ENCODE measurements around the gene CRYBG2.
"Not testable (repeated sequence)": the region's sequence is repeated elsewhere in the genome, so short reads cannot be mapped to it uniquely, and the experiment has no call there.

CRYBG2 gene

DNA sequence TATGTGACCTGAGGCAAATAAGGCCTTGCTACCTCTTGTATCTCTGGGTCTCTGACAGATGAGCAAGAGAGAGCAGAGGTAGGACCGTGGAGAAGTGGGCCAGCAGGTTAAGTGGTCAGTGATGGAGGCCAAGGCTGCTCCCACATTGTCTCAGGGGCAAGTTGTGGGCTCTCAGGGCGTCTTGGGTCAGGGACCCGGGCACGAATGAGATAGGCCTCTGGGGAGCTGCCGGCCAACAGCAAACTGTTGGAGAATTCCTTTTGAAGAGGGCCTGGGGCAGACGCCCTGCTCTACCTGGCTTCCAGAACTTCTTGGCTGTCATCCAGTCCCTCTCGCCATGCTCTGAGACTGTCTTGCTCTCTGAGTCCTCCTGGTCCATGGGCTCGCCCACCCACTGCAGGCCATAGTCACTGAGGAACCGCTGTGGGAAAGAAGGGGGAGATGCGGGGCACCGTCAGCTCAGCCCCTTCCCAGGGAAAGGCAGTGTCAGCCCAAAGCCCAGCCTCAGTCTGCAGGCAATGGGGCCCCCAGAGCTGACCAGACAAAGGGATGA, 59.9 kb downstream of the CRYBG2 start:
- DNase-seq (ENCODE audit: low read depth in 2 of 2): no peak

DNA sequence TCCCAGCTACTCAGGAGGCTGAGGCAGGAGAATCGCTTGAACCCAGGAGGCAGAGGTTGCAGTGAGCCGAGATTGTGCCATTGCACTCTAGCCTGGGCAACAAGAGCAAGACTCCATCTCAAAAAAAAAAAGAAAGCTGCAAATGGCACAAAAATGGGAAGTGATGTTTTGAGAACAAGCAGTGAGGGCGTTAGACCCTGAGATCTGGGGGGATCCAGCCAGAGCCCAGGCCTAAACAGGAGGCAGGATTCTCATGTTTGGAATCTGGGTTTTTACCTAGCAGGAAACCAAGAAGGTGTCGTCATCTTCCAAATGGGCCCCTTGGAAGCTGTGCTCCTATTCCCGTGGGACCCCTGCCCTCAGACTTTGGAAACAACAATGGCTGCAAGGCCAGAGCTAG, 61.2 kb downstream of the CRYBG2 start:
- DNase-seq (ENCODE audit: low read depth in 2 of 2): not testable (repeated sequence)

DNA sequence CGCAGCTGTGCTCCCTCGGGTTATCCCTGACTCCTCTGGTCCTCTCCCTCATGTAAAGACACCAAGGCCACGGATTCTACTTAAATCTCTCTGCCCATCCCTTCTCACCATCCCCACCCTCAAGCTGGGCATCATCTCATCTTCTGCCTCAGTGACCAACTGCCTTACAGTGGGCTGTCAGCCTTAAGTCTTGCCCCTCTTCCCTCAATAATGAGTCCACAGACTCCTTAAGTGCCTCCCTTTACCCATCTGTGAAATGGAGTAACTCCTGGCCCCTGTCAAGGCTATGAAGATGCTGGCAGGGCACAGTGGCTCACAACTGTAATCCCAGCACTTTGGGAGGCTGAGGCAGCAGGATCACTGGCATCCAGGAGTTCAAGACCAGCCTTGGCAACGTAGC, 62.0 kb downstream of the CRYBG2 start:
- DNase-seq (ENCODE audit: low read depth in 2 of 2): no peak

DNA sequence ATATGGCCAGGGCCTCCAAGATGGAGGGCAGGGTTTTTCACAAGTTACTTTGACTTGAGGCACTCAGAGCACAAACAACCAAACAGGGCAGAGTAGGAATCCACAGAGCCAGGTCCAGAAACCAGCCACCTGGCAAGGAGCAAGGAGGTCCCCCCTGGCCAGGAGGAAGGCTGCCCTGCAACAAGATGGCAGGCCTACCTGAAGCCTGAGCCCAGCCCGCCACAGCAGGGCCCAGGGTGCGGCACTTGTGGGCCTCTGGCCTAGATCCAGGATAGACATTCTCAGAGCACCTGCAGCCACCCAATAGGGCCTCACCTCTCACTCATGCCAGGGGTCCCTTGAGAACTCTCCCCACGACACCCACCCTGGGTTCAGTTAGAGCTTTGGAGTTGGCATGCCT, 62.5 kb downstream of the CRYBG2 start:
- no peak for DNase-seq (ENCODE audit: low read depth in 2 of 2)

DNA sequence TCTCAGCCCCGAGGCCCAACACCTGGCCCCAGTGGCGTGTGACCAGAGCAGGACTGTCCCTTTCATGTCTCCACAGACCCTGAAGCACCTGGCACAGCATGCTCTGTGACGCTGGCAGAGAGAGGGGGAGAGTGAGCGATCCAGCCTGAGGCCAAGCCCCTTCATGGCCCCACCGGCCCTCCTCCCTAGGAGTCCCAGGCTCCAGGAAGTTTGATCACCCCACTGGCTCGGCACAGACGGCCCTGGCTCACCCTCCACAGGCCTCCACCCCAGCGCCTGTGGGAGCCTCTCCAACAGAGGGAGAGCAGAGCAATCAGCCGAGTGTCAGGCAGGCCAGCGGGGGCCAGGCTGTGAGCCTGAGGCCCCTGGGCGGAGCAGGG, 63.1 kb downstream of the CRYBG2 start:
- DNase-seq (ENCODE audit: low read depth in 2 of 2): no peak

DNA sequence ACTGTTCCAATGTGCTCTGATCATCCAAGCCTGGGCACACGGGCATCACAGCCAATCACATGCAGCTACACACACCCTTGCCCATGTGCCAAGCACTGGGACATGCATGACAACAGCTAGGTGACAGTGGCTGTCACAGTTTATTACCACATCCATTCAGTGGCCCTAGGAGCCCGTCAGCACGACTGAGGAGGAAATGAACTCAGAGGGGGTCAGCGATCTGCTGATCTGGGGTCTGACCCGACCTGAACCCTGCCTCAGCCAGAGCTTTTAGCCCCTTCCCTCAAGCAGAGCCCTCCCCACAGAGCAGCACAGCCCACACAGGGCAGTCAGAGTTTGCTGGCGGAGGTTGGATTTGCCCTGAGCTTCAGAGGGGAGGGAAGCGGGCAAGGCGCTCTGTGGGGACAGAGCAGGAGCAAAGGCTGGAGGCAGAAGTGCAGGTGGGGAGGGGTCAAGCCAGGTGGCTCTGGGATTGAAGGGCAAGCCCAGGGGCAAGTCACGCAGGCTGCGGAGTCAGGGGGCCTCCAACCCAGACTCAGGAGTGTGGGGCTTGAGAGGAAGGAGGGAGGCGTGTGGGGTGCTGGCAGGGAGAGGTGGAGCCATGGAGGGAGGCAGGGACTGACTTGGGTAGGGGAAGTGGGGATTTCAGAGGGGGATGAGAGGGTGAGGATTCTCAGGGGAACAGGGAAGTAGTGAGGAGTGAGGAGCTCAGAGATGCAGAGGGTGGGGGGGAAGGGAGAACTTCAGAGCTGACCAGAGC, 63.6 kb downstream of the CRYBG2 start:
- no peak for DNase-seq (ENCODE audit: low read depth in 2 of 2)

- no peak for DNase-seq (ENCODE audit: low read depth in 2 of 2)
Observed at GRCh38 chr1:26289158-26290059, 64.5 kb downstream of the CRYBG2 start.

DNA sequence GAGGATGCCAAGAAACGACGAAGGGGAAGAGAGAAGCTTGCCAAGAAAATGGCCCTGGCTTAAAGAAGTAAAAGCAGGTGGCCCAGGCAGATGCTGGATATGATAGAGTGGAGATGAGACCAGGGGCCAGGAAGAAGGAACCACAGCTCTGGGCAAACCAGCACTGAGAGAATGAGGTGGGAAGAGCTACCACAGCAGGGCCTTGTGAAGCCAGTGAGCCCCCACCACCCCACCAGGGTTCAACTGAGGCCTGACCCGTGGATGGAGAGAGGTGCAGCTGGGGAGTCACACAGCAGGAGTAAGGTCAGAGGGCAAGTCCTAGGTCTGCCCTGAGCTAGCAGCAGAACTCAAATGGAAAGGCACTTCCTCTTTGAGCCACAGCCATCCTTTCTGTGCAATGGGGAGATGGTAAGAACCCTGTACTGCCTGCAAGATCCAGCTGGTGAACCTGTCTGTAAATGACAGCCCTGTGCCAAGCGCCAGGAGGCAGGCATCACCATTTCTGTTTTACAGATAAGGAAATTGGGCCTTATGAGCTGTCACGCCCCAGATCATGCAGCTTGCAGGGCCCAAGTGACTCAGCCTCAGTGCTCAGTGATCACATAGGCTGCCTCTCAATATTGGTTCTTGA, 65.5 kb downstream of the CRYBG2 start:
- no peak for DNase-seq (ENCODE audit: low read depth in 2 of 2)

DNA sequence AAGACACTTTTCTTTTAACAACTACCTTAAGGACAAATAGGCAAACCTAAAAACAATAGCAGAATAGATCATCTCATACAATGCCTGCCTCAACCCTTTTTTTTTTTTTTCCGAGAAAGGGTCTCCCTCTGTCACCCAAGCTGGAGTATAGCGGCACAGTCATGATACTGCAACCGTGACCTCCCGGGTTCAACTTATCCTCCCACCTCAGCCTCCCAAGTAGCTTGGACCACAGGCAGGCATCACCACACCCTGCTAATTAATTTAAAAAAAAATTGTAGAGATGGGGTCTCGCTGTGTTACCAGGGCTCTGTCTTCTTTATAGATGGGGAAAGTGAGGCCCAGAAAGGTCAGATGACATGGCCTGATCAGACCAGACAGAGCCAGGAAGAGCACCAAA, 66.1 kb downstream of the CRYBG2 start:
- DNase-seq (ENCODE audit: low read depth in 2 of 2): no peak

DNA sequence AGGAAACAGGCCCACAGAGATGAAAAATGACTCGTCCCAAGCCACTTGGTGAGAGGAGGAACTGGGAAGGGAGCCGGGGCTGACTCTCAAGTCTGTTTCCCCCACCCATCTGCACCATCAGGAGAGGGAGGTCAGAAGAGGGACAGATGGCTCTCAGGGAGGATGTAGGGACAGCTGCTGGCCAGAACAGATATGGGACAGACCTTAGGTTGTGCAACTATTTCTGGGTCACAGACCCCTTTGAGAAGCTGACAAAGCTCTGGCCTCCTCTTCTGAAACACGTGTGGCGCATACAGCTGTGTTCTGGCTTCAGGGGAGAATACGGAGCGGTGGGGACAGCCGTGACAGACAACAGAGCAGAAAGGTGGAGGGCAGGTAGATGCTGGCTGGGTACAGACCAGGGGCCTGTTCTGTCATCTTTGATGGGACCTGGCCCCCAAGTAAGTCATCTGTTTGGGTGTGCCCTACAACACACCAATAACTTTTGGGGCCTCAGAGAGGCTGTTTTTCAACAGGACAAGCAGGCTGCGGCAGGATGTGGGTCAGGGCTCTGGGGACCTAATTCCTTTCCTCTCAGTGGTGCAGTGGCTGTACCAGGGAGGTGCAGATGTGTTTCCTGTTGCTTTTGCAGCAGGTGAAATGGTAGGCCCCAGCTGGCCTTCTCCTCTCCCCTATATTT, 66.8 kb downstream of the CRYBG2 start:
- no peak for DNase-seq (ENCODE audit: low read depth in 2 of 2)

GRCh38 chr1:26286064-26286416, 67.9 kb downstream of the CRYBG2 start:
- DNase-seq (ENCODE audit: low read depth in 2 of 2): no peak

DNA sequence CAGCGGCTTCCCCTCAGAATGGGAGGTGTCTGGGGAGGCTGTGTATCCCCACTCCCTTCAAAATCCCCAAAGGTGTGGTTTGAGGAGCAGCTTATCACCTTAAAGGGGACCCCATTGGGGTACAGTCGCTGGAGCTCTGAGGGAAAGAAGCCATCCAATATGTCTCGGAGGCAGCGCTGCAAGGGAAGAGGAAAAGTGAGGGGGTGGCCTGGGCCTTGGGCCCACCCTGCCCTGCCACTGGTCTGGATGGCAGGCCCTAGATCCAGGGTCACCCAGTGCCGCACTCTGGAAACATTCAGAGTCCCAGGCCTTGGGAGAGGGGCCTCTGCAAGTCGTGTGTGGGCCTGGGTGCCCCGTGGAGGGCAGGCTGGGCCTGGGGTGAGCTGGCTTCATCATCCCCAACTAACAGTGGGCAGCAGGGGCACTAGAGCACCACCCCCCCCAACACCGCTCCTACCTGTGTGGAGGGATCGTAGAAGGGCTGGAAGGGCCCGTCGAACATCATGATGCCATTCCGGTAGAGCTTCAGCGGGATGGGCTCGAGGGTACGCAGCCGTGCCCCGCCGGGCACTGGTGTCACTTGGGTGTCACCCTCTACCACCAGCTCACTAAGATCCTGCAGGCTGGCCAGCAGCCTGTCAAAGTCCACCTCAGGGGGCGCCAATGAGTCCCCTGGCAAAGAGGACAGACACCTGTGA, 68.4 kb downstream of the CRYBG2 start:
- no peak for DNase-seq (ENCODE audit: low read depth in 2 of 2)

GRCh38 chr1:26284597-26285347, 69.2 kb downstream of the CRYBG2 start:
- DNase-seq (ENCODE audit: low read depth in 2 of 2): peak; percentile 82 to 95

DNA sequence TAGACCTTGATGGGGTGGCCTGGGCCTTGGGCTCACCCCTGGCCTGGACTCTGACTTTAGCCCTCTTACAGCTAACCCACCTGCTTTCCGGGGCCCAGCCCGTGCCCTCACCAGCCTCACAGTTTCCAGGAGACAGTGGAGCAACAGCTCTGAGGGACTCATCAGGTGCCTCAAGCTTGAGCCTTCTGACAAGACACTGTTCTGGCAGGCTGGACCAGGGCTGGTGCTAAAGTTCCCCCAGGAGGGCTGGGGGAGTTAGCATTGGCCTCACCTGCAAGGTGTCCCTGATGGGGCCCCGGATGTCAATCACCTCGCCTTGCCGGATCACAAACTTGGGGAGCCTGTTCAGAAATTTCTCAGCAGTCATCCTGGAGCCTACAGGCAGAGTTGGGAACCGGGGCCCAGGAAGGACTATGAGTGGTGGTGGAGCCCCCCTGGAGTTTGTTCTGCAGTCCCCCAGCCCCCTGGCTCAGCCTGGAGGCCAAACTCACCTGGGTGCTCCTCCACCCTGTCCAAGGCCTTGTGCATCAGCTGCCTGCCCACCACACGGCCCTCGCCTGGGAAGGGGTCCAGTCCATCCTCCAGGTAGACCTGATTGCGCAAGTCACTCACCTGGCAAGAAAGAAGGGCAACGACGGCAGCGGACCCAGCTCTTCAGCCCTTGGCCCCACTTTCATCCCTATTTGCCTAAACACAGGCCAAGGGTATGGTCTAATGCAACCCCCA, 69.9 kb downstream of the CRYBG2 start:
- DNase-seq (ENCODE audit: low read depth in 2 of 2): no peak

DNA sequence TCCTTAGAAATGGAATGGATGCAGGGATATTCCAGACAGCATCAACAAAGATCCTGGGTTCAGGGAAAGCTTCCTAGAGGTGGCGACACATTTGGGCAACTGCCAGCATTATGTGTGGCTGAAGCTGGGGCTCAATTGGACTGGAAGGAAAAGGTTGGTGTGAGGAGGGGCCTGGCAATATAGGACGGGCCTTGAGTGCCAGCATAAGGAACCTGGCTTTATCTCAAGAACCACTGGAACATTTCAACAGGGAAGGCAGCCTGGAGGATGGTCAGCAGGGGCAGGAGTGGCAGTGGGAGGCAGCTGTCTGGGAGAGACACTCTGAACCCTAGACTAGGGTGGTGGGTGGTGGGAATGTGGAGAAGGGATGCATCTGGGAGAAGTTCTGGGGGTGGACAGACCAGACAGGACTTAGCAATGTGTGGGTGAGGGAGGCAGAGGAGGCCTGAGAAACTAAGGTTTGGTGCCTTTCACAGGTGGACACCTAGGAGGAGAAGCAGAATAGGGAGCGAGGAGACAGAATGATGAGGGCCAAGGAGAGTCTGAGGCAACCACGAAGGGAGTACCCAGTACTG, 70.6 kb downstream of the CRYBG2 start:
- no peak for DNase-seq (ENCODE audit: low read depth in 2 of 2)

GRCh38 chr1:26282401-26282918, 71.5 kb downstream of the CRYBG2 start:
- no peak for DNase-seq (ENCODE audit: low read depth in 2 of 2)

- DNase-seq (ENCODE audit: low read depth in 2 of 2): no peak
Observed at GRCh38 chr1:26281971-26282370, 72.0 kb downstream of the CRYBG2 start.

- no peak for DNase-seq (ENCODE audit: low read depth in 2 of 2)
Observed at GRCh38 chr1:26281091-26281958, 72.6 kb downstream of the CRYBG2 start.

All from stimulated activated CD8-positive, alpha-beta memory T cell treated with anti-CD3 and anti-CD28 coated beads, Interleukin-2, amount 100 ng/mL, for 1 hour (primary cell).